Stimulated activated CD8-positive, alpha-beta memory T cell treated with anti-CD3 and anti-CD28 coated beads, Interleukin-15, amount 100 ng/mL, for 24 hours (primary cell): ENCODE data around the gene IBA57.

ENCODE experiments used
- DNase-seq: peaks from one replicate; pipeline ENCODE4 v3.0.0-alpha.2; 2020; ENCODE audit warnings: low read depth

IBA57 gene

DNA sequence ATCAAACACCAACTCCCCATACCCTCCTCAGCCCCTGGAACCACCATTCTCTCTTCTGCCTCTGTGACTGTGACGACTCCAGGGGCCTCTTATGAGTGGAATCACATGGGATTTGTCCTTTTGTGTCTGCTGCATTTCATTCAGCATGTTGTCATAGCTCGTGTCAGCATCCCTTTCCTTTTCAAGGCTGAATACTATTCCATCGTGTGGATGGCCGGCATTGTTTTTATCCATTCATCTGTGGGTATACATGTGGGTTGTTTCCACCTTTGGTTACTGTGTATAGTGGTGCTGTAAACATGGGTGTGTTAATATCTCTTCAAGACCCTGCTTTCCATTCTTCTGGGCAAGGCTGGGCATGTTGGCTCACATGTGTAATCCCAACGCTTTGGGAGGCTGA, 25.2 kb downstream of the IBA57 start:
- no peak for DNase-seq

GRCh38 chr1:228194436-228194835, 28.8 kb downstream of the IBA57 start:
- no peak for DNase-seq

- no peak for DNase-seq
These were observed 29.6 kb downstream of the IBA57 start for GRCh38 chr1:228194921-228195812.

GRCh38 chr1:228197555-228198147, 32.0 kb downstream of the IBA57 start:
- no peak for DNase-seq

GRCh38 chr1:228198977-228199590, 33.5 kb downstream of the IBA57 start:
- DNase-seq: no peak

DNA sequence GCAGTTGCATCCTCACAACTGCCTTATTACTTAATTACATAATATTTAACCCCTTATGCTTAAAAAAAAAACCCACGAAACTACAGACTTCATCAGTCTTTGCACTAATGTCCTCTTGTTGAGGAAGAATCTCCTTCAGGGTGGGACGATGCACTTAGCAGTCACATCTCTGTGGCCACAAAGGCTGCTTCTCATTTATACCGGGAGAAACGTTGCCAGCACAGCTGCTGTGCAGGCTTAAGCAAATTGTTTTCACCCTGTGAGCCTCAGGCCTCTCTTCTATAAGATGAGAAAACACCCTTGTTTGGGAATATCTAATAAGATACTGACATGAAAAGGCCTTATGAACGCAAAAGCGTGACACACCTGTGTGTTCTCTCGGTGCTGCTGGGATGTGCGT, 39.4 kb downstream of the IBA57 start:
- DNase-seq: no peak

GRCh38 chr1:228205526-228206436, 40.2 kb downstream of the IBA57 start:
- no peak for DNase-seq

DNA sequence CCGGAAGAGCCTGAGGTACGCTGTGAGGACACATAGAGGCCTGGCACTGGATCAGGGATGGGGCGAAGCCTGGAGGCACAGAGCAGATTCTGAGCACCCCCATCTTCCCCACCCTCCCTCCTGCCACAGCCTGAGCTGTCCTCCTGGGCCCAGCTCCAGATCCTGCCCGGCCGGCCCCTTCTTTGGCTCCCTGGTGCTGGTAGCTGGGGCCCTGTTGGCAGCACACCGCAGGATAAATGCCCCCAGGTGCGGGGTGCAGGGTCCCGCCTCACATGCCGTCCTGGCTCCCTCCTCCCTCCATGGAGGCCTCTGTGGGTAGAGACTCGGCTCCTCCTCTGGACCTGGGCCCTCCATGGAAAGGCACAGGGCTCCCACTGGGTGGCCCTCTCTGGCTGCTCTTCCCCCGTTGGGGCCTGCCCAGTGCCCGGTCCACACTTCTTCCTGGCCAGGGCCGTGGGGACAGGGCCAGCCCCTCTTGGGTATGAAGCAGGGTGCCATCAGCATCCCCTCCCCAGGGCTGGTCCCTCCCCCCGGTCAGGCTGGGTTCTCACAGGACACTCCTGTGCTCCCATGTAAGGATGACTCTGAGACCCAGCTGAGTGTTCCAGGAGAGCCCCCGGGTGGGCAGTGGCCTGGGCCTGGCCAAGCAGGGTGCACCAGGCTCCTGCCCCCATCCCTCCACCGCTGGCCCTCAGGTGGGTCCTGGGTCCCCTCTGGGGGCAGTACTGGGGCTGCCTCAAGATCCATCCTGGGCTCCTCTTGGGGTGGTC, 41.2 kb downstream of the IBA57 start:
- DNase-seq: no peak

GRCh38 chr1:228207381-228207810, 41.8 kb downstream of the IBA57 start:
- DNase-seq: no peak

- DNase-seq: no peak
These were observed 42.5 kb downstream of the IBA57 start, which contains the start of gene OBSCN for GRCh38 chr1:228207851-228208821. TSS of gene OBSCN (plus strand) at chr1:228208044. CDS start at chr1:228211784, 3,740 bp downstream.

DNA sequence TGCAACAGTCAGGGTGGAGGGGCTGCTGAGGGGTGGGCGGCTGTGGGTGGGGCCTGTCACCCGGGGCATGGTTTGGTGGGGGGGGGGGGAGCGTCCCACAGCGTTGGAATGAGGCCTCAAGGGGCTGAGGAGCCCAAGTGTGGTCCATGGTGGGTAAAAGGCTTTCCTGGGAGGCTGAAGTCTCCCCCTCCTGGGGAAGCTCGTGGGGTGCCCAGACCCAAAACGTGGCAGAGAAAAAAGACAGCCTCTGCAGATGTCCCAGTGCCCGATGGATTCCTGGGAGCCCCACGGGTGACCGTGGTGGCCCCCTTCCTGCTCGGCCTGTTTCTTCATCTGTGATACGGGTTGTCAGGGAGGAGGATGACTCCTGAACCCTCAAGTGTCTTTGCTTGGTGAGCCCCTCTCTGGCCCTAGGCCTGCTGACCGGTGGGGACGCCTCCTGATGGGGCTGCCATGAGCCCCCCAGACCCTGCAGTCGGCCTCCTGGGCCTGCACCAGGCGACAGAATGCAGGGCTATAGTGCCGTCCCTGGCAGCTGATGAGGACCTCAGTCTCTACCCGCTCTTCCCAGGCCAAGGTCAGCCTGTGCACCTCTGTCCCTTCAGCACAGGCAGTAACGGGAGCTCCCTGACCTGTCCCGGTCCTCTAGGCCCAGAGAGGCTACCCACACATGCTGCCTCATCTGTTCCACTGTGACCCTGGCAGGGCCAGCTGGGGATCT, 43.4 kb downstream of the IBA57 start:
- no peak for DNase-seq

- DNase-seq: no peak
These were observed 44.1 kb downstream of the IBA57 start for GRCh38 chr1:228209657-228210056.

- DNase-seq: no peak
These were observed 44.6 kb downstream of the IBA57 start for GRCh38 chr1:228210076-228210651.

DNA sequence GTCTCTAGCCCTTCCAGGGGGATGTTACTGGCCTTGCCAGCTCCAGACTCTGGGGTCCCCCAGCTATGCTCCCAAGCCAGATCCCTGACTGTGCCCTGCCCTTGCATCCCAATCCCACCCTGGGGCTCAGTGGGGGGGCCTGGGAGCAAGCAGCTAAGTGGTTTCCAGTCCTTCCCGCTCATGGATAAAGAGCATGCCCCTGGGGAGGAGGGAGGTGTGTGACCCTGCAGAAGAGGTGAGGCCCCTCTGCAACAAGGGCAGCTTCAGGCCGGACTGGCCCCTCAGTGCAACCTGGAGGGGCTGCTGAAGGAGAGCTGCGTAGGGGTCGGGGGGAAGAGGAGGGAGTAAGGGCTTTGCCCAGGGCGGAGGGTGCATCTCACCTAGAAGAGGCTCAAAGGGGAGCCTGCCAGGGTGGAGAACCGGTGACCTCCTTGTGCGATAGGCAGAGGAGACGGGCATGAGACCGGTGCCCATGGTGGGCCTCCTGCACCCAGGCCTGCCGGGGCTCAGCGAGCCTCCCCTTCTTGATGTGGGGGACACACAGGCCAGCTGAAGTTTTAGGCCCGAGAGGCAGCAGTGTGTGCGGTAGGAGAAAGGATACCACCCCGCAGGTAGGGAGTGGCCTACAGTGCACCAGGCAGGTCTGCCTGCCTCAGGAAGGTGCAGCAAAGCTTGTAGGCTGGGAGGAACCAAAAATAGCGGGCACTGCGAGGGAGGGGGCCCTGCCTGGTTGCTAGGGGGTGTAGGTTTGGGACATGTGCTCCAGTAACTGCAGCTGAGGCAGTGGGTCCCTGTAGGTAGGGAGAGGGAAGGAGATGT, 45.3 kb downstream of the IBA57 start:
- DNase-seq: no peak

- DNase-seq: no peak
These were observed 46.2 kb downstream of the IBA57 start for GRCh38 chr1:228211531-228212414.

GRCh38 chr1:228212415-228212965, 46.9 kb downstream of the IBA57 start:
- DNase-seq: no peak
